DMS79 (cell line): ENCODE results near the gene MAP4K3.
A peak's percentile ranks its signal among the peaks of the same experiment; 100 is the strongest.

Experiments used
- DNase-seq: peaks from one replicate; lab custom pipeline; 2025; lab: John Stamatoyannopoulos, UW

MAP4K3 gene

GRCh38 chr2:39443009-39443408 is 5.9 kb upstream of the MAP4K3 start:
- no peak for DNase-seq

DNA sequence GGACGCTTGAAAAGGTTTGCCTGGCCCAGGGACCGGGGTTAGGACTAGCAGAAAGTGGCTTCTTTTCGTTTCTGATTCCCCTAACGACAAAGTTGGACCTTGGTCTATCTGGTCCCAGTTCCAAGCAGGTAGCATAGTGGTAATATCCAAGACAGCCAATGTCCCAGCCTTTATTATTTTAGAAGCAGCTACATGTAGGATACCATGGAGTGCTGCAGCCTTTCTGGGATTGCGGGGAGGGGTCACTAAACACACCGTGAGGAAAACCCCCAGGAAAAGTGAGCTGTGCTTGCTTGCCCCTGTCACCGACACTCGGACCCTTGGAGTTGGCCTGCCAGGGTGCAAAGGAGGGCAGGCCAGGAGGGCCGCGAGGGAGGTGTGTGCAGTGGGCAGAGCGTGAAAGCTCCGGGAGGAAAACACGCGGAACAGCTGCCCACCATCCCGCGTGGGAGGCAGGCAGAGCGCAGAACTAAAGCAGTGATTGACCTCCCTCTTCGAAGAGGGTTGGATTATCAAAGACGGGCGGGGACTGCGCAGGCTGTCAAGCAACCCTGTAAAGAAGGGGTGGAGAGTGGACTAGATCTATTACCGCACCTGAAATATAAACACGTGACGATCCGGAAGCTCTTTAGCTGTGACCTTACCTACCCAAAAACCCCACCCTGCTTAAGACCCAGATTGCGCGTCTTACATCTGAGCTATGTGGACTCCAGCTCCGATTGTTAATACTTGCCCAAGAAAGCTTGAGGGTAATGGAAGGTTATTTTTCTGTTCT is 624 bp upstream of the MAP4K3 start:
- DNase-seq = peak; percentile 49

DNA sequence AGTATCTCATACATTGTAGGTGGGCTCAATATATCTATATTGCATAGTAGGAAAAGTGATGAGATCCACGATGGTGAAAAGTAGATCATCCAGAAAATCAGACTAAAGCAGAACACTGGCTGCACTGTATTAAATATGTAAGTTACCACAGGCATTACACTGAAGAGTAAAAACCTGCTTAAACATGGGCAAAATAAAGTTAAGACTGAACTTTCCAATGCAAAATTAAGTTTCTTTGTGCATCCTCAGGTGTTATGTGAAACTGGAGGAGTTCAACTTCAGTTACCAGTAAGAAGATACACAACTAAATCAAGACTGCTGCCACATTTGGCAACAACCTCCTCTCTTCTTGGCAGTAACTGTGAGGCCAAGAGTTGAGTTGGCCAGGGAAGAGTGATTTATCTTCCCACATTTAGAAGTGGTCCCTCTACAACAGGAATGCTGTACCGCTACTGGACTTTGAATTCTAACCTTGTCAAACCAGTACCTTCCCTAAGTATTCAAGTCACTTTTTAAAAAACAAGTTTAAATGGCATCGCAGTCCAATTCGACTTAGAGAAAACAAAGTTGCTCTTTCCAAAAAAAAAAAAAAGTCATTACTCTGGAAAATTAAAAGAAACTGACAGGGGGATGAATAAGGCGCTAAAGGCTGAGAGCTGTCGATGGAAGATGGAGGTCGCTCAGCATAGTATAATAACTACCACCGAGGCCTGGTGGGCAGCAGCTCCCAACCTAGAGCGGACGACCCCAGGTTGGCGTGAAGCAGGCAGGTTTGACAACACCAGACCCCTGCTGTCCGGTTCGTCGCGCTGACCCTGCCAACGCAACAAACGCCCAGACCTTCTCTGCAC is 1.1 kb downstream of the MAP4K3 start:
- no peak for DNase-seq

DNA sequence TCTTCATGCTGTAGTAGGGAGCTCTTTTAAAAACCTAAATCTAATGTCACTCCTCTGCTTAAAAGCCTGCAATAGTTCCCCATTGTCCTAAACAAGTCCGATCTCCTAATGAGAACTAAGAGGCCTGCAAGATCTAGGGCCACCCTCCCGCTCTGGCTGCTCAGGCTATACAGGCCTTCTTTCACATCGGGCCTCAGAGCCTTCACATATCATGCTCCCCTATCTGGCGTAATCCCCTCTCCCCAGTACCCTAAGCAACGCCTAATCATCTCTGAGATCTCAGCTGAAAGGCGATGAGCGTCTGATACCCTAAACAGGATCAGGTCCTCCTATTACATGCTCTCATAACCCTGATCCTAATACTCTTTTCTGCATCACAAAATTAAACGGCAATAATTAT is 1.9 kb downstream of the MAP4K3 start:
- DNase-seq = no peak

DNA sequence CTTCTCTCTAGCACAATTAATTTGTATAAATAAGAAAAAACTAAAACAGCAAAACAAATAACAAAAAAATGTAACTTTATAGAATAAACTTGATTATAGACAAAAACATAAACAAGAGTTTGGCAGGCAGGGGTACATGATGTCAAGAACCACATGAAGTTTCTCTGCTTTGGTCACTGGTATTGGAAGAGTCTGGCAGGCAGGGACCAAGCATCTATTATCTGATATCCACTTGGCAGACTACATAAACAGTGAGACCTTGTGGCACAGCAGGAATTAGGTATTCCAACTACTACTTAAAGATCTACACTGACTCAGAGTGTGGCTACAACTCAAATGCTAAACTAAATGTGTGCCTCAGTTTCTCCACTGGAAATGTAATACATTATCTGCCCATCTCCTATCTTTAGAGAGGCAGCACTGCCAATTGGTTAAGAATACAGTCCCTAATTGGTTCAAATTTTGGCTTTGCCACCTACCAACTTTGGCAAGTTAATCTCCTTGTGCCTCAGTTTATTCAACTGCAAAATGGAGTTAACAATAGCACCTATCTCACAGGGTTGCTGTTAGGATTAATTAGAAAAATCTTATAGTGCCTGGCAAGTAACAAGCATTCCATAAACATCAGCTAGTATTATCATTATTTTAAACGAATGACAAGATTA is 2.7 kb downstream of the MAP4K3 start:
- no peak for DNase-seq

- DNase-seq = no peak
Observed at GRCh38 chr2:39433586-39434195, 3.4 kb downstream of the MAP4K3 start.

GRCh38 chr2:39432701-39433100 is 4.4 kb downstream of the MAP4K3 start:
- DNase-seq = no peak

- DNase-seq = no peak
Observed at GRCh38 chr2:39431592-39432316, 5.3 kb downstream of the MAP4K3 start.

GRCh38 chr2:39429746-39430145 is 7.3 kb downstream of the MAP4K3 start:
- DNase-seq = no peak

- DNase-seq = no peak
Observed at GRCh38 chr2:39424951-39425350, 12.1 kb downstream of the MAP4K3 start.

- no peak for DNase-seq
Observed at GRCh38 chr2:39422700-39423099, 14.4 kb downstream of the MAP4K3 start.

GRCh38 chr2:39421354-39421753 is 15.7 kb downstream of the MAP4K3 start:
- DNase-seq = no peak

DNA sequence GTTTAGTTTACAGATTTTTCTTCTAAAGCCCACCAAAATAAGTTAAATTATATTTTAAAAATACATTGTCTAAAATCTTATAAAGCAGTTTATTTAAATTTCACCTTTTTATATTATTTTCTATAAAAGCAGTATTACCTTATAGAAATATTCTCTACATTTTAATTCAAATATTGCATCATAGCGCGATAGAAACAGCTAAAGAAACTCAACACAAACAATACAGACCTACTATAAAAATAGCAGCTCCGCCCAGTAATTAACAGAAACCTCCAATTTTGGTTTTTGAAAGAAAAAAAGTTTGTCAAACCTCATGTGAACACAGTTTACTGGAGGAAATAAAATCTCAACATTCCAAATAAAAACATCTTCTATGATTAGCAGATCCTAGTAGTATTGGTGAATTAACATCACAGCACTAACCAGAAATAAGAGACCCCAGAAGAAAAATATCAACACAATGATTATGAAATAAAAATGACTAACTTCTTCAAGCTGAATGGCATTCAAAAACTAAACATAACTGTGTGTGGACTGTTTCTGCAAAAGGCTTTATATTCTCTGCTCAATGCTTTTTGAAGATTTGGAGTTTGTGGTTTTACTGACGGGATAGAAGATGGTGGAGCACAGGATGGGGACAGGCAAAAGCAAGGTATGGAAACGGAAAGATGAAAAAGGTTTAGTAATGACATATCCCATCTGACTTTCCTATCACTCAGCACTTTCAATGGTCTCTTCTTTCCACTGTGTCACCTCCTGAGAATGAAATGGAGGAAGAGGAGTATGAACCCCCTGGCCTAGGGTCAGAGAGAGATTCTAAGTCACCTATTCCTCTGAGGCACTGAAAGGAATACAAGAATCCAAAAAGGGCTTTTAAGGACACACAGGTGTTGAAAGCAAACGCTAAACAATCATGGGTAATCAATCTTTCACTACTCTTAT is 17.5 kb downstream of the MAP4K3 start:
- no peak for DNase-seq

GRCh38 chr2:39418491-39418890 is 18.6 kb downstream of the MAP4K3 start:
- DNase-seq = no peak

GRCh38 chr2:39416140-39416539 is 20.9 kb downstream of the MAP4K3 start:
- DNase-seq = no peak

DNA sequence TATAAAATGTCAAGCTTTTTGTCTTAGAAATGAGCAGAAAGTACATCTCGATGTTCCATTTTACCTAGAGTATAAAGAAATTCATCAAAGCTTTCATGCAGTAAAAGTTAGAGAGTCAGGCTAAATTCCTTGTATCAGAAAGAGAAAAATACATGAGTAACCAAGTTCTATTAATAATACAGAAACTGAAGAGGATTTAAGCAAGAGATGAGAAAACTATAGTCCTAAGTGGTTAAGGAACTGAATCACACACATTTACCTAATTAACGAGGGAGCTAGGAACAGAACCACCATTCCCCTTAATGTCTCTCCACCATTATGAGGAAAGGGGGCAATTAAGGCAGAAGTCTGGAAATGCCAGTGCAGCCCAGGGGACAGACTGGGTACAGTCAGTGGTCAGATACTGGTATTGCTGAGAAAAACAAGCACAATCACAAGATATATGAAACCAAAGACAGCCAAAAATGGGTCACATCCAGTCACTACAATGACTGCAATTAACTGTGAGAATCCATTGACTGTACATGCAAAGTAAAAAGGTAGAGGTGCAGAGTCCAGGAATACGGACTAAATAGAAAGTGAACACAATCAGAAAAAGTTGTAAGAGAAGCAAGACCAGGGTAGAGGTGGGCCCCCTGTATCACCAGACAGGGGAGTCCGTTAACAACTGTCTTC is 23.9 kb downstream of the MAP4K3 start:
- no peak for DNase-seq

- DNase-seq = peak; percentile 10
Observed at GRCh38 chr2:39411181-39411944, 25.7 kb downstream of the MAP4K3 start.

GRCh38 chr2:39409697-39410389 is 27.2 kb downstream of the MAP4K3 start:
- DNase-seq = no peak
